DOHH2 (cell line): ENCODE data around the gene DNAH1.

Experiments used
- H3F3A ChIP-seq: fragments of 200-600 bp; sonication (generic), shearing (Covaris generic); 2 replicates; pipeline ENCODE4 v1.6.0; 2016; ENCODE audit warnings: antibody characterized with exemption, mild to moderate bottlenecking; ENCODE audit not compliant: control insufficient read depth, insufficient read depth
- H3K27ac ChIP-seq: fragments of 200-600 bp; sonication (generic); 2 replicates; pipeline ENCODE4 v1.5.1; 2014; ENCODE audit warnings: low read depth, mild to moderate bottlenecking, low read length, moderate library complexity
- H3K27me3 ChIP-seq: fragments of 200-600 bp; sonication (generic); 2 replicates; pipeline ENCODE4 v1.6.1; 2014; ENCODE audit warnings: mild to moderate bottlenecking, low read length, mixed read lengths; ENCODE audit not compliant: control insufficient read depth
- H3K36me3 ChIP-seq: fragments of 200-600 bp; sonication (generic); 2 replicates; pipeline ENCODE4 v1.6.1; 2014; ENCODE audit warnings: mild to moderate bottlenecking, low read length, moderate library complexity, mixed read lengths; ENCODE audit not compliant: control insufficient read depth
- H3K4me1 ChIP-seq: fragments of 200-600 bp; sonication (generic); 2 replicates; pipeline ENCODE4 v1.6.1; 2014; ENCODE audit warnings: mild to moderate bottlenecking, low read length, mixed read lengths; ENCODE audit not compliant: control insufficient read depth
- H3K4me2 ChIP-seq: fragments of 200-600 bp; sonication (generic); 2 replicates; pipeline ENCODE4 v1.6.0; 2014; ENCODE audit warnings: mild to moderate bottlenecking, low read length, moderate library complexity
- H3K4me3 ChIP-seq: fragments of 200-600 bp; sonication (generic); 2 replicates; pipeline ENCODE4 v1.5.1; 2014; ENCODE audit warnings: mild to moderate bottlenecking, low read length, mixed read lengths
- H3K79me2 ChIP-seq: fragments of 200-600 bp; sonication (generic); 2 replicates; pipeline ENCODE4 v1.6.1; 2014; ENCODE audit warnings: mild to moderate bottlenecking, low read length, mixed read lengths; ENCODE audit not compliant: control insufficient read depth
- H3K9me2 ChIP-seq: fragments of 200-600 bp; sonication (generic); replicated peaks from 2 replicates; pipeline ENCODE4 v1.6.1; 2014; ENCODE audit warnings: mild to moderate bottlenecking, low read length, mixed read lengths; ENCODE audit not compliant: control insufficient read depth
- H3K9me3 ChIP-seq: fragments of 200-600 bp; sonication (generic); 2 replicates; pipeline ENCODE4 v1.6.1; 2014; ENCODE audit warnings: antibody characterized with exemption, low read length, mixed read lengths; ENCODE audit not compliant: control insufficient read depth, insufficient read depth
- H4K20me1 ChIP-seq: fragments of 200-600 bp; sonication (generic); 2 replicates; pipeline ENCODE4 v1.6.0; 2014; ENCODE audit warnings: low read depth, mild to moderate bottlenecking, antibody characterized with exemption, low read length, moderate library complexity; ENCODE audit not compliant: control insufficient read depth, insufficient read depth
- CTCF ChIP-seq: fragments of 200-600 bp; sonication (generic); IDR thresholded peaks from one replicate; pipeline ENCODE4 v1.5.1; 2014; ENCODE audit warnings: antibody characterized with exemption, mild to moderate bottlenecking, low read depth, low read length; ENCODE audit not compliant: poor library complexity, severe bottlenecking
- EZH2phosphoT487 ChIP-seq: fragments of 200-600 bp; sonication (generic); IDR thresholded peaks from 2 replicates; pipeline ENCODE4 v1.6.1; 2017; ENCODE audit warnings: borderline replicate concordance, mild to moderate bottlenecking, antibody characterized with exemption, low read length, moderate library complexity, mixed read lengths

DNAH1 gene

GRCh38 chr3:52422669-52423068 is 106.5 kb downstream of the DNAH1 start:
- Histone ChIP-seq H3K4me2 (no peak overlapping the region), H3K9me2 (no peaks in the 10 kb centered on the region), H3K4me3 (no peak overlapping the region), H3K27me3 (peaks cover 7% of the 10 kb centered on the region; the same call in 1 of the 2 replicates), H3K36me3 (no peaks in the 10 kb centered on the region), H3K79me2 (no peaks in the 10 kb centered on the region), H4K20me1 (no peaks in the 10 kb centered on the region), H3K9me3 (no peaks in the 10 kb centered on the region), H3F3A (no peaks in the 10 kb centered on the region), H3K27ac (no peak overlapping the region), H3K4me1 (no peaks in the 10 kb centered on the region)
- TF ChIP-seq CTCF, result no peak
- no peak for TF ChIP-seq EZH2phosphoT487

- H3K4me2 ChIP-seq, result no peak overlapping the region
- no peaks in the 10 kb centered on the region for H3K4me1 ChIP-seq
Observed at GRCh38 chr3:52423173-52423572, 107.1 kb downstream of the DNAH1 start.

DNA sequence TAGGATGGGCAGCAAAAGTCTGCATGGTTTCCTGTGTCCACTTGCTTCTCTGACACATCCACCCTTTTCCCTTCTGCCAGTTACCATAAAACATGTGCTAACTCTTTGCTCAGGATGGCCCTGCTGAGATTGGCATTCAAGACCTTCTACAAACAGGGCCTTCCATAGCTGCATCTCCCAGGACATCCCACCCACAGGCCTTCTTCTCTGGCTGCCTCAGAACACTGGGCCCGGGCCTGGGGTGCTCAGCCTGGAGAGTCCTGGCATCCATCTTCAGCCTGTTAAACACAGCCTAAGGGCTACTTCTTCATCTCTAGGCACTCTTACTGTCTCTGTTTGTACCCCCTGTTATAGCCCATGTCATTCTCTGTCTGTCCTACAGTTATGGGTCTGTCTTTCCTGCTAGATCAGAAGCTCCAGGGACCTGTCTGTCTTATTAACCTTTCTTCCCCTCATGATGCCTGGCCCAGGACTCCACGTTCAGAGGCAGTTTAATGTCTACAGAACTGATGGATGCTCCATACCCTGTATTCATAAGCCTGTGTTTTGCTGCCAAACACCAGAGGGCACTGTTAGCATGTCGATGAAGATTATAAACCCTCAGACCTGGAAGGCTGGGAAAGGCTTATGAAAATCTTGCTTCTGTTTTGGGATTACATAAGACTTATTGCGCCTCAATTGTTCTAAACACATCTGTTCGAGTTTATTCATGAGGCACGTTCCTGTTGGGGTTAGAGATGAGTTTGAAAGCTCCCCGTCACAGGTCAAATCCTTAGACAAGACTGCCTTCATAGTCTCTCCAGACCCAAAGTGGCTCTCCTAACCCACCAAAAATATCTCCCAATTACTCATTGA is 112.3 kb downstream of the DNAH1 start:
- Histone ChIP-seq H3K36me3 (no peaks in the 10 kb centered on the region), H3F3A (no peaks in the 10 kb centered on the region)

More at GRCh38 chr3:52423173-52423572, 107.1 kb downstream of the DNAH1 start:
- no peak for TF ChIP-seq CTCF
- TF ChIP-seq EZH2phosphoT487, result no peak
- Histone ChIP-seq H3K9me3 (no peaks in the 10 kb centered on the region), H3K4me3 (no peak overlapping the region), H3F3A (no peaks in the 10 kb centered on the region), H3K9me2 (no peaks in the 10 kb centered on the region), H3K36me3 (no peaks in the 10 kb centered on the region), H3K27me3 (peaks cover 11% of the 10 kb centered on the region), H4K20me1 (no peaks in the 10 kb centered on the region), H3K79me2 (no peaks in the 10 kb centered on the region), H3K27ac (no peak overlapping the region)

More for the DNA sequence above, 112.3 kb downstream of the DNAH1 start:
- TF ChIP-seq CTCF, result peak; percentile 86
- no peak for TF ChIP-seq EZH2phosphoT487
- H3K27ac ChIP-seq, result no peak overlapping the region
- H3K4me3 ChIP-seq, result no peak overlapping the region
- no peak overlapping the region for H3K4me2 ChIP-seq
- H3K4me1 ChIP-seq, result no peaks in the 10 kb centered on the region
- no peaks in the 10 kb centered on the region for H3K9me3 ChIP-seq
- H3K79me2 ChIP-seq, result no peaks in the 10 kb centered on the region
- no peaks in the 10 kb centered on the region for H4K20me1 ChIP-seq
- no peaks in the 10 kb centered on the region for H3K9me2 ChIP-seq
- peaks cover 16% of the 10 kb centered on the region for H3K27me3 ChIP-seq
